HG03135 (cell line): ENCODE measurements around the gene P2RX1.
"Not testable (repeated sequence)": the region's sequence is repeated elsewhere in the genome, so short reads cannot be mapped to it uniquely, and the experiment has no call there.

Experiments used
- ATAC-seq: cut with Tn5 transposase; IDR thresholded peaks from one replicate; pipeline ENCODE4 v1.9.1; 2021; ENCODE audit warnings: mild to moderate bottlenecking, moderate library complexity; ENCODE audit not compliant: unreplicated experiment

P2RX1 gene

GRCh38 chr17:3861761-3862681 lies 54.2 kb downstream of the P2RX1 start:
- no peak for ATAC-seq

GRCh38 chr17:3860939-3861700 lies 55.1 kb downstream of the P2RX1 start:
- ATAC-seq = no peak

DNA sequence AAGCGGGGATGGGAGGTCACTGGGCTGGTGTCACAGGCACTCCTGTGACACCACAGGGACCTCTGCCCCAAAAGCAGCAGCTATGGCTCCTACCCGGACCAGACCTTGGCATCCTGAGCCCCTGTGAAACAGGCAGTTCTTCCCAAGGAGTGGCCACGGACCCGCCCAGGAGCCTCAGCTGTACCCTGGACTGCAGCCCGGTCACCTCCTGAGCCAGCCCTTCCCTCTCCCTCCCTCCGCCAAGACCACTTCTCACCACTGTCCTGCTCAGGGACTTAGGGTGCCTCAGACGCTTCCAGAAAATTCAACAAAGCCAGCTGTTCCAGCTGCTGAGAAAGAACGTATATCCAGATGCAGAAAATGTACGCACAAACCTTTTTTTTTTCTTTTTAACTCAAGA lies 56.3 kb downstream of the P2RX1 start:
- ATAC-seq = no peak

DNA sequence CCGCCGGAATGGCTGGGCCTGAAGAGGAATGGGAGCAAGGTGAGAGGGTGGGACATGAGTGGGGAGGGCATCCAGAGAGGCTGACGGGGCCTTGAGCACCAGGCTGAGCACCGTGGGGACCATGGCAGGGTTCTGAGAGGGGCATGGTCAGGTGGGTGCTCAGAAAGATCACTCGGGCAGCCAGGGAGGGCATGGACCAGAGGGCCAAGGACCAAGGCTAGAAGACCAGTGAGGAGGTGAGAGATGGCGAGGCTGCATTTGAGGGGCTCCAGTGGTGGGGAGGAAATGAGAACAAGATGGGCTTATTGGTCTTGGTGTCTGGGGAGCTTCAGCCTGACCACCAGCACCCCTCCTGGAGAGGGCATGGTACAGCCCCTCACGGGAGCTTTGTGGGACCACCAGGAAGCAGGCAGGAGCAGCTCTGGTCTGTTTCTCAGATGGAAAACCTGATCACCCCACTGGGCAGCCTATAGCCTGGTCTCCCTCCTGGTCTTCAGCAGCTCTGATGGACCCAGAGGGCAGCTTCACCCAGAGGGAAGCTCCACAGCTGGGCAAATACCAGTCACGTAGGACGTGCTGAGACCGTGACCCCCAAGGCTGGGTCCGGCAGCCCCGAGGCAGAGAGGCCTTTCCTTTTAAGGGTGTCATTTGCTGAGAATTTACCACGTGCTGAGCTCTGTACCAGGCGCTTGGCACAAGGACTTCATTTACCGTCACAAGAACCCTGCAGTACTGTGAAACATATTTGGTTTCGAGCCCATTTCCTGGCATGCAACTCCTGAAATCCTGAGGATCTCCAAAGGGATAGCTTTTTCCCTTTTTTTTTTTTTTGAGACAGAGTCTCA lies 58.8 kb downstream of the P2RX1 start:
- ATAC-seq = no peak

DNA sequence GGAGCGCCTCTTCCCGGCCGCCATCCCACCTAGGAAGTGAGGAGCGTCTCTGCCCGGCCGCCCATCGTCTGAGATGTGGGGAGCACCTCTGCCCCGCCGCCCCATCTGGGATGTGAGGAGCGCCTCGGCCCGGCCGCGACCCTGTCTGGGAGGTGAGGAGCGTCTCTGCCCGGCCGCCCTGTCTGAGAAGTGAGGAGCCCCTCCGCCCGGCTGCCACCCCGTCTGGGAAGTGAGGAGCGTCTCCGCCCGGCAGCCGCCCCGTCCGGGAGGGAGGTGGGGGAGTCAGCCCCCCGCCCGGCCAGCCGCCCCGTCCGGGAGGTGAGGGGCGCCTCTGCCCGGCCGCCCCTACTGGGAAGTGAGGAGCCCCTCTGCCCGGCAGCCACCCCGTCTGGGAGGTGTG lies 62.1 kb downstream of the P2RX1 start:
- ATAC-seq = not testable (repeated sequence)

GRCh38 chr17:3852561-3852960 lies 63.7 kb downstream of the P2RX1 start:
- no peak for ATAC-seq

DNA sequence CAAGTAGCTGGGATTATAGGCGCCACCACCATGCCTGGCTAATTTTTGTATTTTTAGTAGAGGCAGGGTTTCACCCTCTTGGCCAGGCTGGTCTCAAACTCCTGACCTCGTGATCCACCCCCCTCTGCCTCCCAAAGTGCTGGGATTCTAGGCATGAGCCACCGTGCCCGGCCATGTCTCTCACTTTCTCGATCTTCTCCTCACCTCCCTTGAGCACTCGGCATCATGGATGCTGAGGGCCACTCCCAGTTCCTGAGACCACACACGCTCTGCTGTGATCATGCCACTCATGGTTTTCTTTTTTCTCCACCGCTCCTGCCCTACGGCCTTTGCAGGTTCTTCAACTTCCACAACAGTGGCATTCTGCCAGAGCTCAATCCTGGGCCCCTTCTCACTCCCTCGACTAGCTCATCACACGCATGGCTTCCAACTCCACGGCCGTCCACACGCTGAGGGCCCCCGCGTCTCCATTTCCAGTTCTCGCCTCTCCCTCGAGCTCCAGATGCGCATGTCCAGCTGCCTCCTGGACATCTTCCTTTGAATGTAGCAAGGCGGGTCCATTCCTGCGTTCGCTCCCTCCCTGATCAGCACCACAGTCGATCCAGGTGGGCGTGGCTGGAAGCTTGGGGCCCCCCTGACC lies 64.7 kb downstream of the P2RX1 start:
- no peak for ATAC-seq

- ATAC-seq = no peak
These were observed 67.9 kb downstream of the P2RX1 start for GRCh38 chr17:3848229-3848835.

DNA sequence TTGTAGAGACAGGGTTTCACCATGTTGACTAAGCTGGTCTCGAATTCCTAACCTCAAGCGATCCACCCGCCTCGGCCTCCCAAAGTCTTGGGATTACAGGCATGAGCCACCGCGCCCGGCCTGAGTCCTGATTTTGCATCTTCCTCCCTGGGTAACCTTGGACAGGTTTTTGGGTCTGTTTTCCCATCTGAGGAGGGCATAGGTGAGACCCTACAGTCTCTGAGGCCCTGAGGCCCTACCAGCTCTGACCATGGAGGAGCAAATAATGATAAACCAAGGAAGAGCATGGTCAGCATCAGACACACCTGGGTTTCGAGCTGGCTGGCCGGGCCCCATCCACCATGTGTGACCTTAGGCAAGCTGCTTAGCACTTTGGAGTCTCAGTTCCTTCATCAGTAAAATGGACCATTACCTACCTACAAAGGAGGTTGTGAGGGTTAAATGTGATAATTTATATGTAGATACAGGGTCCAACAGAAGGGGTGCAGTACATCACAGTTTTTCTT lies 69.0 kb downstream of the P2RX1 start:
- no peak for ATAC-seq
